Measurements from ENCODE around the gene SLC7A5.
"Not testable (repeated sequence)": the region's sequence is repeated elsewhere in the genome, so short reads cannot be mapped to it uniquely, and the experiment has no call there.

SLC7A5 gene

DNA sequence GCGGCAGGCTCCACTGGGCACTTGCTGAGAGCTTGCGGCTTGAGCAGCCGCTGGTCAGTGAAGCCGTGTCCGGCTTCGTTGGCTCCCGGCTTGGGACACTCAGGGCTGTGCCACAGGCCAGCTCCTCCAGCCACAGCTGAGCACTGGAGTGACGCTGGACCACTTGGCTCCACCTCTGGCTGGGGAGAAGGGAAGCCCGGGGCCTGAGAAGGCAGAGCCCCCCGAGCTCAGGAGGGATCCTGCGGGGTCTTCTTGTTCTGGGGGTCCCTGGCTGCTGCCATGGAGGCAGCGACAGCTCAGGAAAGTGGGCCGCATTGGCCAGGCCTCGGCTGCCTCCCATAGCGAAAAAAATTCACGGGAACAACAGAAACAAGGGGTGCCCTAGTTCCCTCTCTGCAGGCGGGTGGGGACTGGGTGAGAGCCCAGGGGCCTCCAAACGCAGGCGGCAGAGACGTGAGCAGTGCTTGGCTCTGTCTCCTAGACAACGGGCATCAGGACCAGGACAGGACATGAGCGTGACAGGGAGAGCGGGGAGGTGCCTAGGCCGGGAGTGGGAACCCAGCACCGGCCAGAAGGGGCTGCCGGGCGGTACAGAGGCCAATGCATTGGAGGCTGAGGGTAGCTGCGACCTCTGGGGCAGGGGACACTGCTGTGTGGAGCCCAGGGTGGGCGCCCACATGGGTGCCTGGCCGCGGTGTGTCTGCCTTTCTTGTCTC, 37.7 kb downstream of the SLC7A5 start:
- DNase-seq: no peak

- DNase-seq: no peak
These were observed 38.5 kb downstream of the SLC7A5 start for GRCh38 chr16:87830673-87831420.

- DNase-seq: no peak
These were observed 39.2 kb downstream of the SLC7A5 start for GRCh38 chr16:87829988-87830672.

DNA sequence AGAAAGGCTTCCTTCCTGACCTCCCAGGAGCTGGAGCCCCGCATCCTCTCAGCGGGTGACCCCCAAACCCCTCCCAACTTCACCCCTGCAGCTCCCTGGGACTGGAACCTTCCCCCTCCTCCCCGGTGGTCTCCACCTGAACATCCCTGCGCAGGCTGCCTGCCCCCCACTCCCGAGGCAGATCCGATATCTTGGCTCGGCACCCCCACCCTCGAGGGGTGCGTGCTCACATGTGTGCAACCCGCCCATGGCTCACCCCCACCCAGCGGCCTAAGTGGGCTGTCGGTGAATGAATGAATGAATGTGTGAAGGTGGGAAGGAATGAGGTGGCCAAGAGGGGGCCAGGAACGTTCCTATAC, 39.7 kb downstream of the SLC7A5 start:
- no peak for DNase-seq

- no peak for DNase-seq
These were observed 40.2 kb downstream of the SLC7A5 start for GRCh38 chr16:87828907-87829621.

DNA sequence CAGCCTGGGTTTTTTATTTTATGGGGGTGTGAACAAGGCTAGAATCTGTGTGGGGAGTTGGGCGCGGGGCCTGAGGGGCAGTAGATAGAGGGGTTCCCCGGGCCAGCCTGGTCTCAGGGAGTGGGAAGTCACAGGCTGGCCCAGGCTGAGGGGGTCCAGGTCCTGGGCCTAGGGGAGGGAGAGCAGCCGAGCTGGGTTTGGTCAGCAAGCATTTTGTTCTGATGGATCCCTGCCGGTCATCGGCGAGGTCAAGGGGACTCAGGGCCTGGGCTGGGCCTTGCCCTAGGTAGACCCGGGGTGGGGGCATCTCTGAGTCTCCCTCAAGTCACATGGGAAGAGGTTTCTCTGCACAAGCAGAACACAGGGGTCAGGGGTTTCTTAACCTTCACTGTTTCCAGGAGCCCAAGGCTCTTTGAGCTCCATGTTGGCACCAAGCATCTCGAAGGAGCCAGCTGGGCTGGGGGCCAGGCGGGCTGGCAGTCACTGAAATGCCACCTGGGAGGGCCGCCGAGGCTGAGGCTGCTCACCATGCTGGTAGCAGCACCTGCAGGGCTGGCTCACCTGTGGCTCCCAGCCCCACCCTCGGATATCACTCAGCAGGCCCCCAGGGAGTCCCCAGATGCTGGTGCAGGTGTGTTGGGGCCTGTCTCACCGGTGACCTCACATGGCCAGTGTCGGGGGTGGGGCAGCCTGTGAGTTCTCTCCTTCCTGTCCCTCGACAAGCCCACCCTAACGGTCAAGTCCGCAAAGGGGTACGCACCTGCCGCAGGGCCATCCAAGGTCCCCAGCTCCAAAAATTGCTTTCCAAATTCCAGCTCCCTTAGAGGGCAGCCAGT, 41.0 kb downstream of the SLC7A5 start:
- no peak for DNase-seq

DNA sequence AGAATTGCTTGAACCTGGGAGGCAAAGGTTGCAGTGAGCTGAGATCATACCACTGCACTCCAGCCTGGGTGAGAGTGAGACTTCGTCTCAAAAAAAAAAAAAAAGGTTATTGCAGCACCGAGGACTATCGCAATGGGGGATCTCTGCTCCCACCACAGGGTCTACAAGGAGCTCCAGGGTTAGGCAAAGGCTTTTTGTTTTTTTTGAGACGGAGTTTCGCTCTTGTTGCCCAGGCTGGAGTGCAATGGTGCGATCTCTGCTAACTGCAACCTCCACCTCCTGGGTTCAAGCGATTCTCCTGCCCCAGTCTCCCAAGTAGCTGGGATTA, 41.8 kb downstream of the SLC7A5 start:
- DNase-seq: not testable (repeated sequence)

- no peak for DNase-seq
These were observed 42.3 kb downstream of the SLC7A5 start for GRCh38 chr16:87826798-87827587.

DNA sequence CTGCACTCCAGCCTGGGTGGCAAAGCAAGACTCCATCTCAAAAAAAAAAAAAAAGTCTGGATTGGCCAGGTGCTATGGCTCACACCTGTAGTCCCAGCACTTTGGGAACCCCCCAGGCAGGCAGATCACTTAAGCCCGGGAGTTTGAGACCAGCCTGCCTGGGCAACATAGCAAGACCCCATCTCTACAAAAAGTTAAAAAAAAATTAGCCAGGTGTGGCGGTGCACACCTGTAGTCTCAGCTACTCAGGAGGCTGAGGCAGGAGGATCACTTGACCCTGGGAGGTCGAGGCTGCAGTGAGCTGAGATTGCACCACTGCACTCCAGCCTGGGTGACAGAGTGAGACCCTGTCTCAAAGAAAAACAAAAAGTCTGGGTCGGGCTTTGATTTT, 42.9 kb downstream of the SLC7A5 start:
- DNase-seq: not testable (repeated sequence)

DNA sequence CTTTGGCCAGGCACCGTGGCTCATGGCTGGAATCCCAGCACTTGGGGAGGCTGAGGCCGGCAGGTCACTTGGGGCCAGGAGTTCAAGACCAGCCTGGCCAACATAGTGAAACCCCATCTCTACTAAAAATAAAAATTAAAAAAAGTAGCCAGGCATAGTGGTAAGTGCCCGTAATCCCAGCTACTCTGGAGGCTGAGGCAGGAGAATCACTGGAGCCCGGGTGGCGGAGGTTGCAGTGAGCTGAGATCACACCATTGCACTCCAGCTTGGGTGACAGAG, 43.5 kb downstream of the SLC7A5 start:
- not testable (repeated sequence) for DNase-seq

GRCh38 chr16:87824991-87825841, 44.1 kb downstream of the SLC7A5 start:
- DNase-seq: no peak

DNA sequence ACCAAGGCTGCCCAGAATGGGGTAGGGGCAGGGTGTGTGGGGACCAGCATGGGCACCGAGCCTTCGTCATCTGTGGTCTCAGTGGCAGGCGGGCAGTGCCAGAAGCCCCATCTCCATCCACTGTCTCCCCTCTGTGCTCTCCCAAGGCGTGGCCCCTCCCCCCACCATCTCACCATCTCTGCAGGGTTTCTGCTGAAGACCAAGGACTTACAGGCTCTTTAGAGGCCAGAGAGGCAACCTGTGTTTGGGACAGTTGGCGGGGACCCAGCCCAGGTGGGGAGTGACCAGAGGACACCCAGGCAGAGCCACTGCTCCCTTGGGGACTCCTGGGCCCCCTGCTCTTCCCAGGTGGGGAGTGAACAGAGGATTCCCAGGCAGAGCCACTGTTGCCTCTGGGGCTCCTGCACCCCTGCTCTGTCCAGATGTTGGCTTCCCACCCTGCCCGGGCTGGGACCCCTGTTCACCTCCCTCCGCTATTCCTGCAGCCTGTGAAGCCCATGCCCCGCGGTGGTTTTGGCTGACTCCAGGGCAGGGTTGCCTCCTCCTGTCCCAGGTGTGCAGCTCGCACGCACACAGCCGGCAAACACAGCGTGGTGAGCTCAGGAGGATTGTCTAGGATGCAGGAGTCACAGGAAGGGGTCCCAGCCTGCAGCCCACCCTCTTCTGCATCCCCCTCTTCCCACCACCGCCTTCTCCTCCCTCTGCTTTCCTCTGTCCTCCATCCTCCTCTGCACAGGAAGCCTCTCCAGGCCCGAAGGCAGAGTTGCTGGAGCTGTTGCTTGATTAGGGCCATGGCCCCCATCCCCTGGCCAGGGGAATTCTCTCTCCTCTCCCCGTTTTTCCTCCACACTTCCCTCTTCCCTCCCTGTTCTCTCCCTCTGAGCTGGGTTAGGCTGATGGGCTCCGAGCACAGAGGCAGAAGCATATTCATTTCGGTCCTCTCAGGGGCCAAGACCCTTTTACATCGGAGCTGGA, 45.0 kb downstream of the SLC7A5 start:
- DNase-seq: no peak

DNA sequence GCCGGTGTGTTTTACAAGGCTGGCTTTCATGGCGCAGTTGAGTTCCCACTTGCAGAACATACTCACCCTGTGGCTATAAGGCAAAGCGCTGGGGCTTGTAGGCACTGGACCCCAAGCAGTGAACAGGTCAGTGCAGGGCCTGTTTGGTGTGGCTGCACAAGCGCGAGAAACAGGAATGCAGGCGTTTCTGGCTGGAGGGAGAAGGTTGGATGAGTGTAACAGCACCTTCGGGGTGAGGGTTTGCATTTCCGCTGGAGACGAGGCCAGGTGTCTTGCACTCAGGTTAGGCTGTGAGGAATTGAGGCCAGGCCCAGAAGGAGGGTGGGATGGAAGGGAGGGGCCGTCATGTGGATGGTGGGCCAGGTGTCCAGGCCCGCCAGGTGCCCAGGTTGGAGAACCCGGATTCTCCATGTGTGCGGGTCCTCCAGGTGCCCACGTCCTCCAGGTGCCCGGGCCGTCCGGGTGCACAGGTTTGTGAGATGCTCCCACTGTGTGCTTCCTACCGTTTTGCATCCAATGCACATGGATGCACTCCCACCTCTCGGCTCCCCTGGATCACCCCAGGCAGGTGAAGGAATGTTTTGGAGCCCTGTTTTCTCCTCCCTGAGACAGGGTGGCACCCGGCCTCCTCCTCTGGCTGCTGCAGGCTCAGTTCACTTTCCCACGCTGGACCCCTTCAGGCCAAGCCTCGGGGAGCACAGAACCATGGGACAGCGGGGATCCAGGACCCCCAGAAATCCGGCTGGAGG, 46.0 kb downstream of the SLC7A5 start:
- no peak for DNase-seq

- no peak for DNase-seq
These were observed 47.0 kb downstream of the SLC7A5 start for GRCh38 chr16:87822108-87822970.

DNA sequence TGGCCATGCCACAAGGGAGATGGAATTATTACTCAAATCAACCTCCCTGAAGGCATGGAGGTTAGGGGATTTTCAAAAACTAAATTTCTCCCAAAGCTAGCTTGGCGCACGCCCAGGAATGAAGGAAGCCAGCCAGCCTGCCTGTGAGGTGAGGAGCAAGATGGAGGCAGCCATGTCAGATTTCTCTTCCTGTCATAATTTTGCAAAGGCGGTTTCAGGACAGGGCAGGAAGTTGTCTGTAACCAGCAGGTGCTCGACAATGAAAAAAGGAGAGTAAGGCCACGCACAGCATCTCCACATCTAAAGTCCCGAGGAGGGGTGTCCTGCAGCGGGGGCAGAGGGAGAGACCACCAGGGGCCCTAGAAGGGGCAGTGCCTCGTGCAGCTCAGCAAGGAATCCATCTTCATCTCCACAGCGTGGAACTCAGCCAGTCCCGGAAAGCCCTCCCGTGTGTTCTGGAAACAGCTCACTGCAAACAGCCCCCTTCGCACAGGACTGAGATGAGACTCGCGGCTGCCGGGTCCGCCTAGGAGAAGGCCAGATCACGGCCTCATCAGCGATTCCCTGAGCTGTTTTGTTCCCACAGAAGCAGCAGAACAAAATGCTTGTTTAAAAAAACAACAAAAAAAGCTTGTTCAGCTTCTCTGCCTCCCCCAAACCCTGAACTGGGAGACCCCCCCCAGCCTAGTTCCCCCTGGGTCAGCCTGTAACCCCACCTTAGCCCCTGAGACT, 47.8 kb downstream of the SLC7A5 start:
- DNase-seq: no peak

DNA sequence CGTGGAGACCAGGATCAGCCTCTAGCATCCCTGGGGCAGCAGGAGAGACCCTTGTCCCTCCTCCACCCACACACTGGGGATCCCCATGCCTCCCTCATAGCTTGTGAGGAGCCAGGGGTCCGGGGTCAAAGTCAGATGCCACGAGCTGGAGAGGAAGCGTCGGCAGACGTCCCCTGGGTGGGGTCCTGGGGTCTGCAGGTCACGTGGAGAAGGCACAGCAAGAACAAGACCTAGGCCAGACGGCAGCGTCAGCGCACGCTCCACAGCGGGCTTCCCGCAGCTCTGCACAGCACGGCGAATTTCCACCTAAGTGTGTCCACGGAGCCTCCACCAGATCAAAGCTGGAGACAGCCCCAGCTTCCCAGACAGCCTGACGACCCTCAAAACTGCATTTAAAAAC, 49.3 kb downstream of the SLC7A5 start:
- DNase-seq: no peak

- no peak for DNase-seq
These were observed 50.0 kb downstream of the SLC7A5 start for GRCh38 chr16:87819282-87819681.
